ENCODE measurements around the gene IGFALS.

Gene IGFALS

DNA sequence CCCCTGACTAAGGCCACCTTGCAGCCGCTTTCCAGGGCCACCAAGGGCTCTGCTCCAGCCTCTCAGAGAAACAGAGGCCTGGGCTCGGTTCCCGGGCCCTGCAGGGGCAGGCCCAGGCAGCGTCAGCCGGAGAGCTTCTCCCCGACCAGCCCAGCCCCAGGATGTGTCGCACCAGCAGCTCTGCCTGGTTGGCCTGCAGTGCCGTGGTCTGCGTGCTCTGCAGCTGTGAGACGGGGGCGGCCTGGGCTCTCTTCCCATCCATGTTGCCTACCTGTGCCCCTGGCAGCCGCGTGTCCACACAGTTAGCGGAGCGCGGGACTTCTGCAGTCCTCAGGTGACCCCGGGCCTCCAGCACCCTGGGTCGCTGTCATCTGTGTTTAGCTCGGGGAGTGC lies 4.8 kb downstream of the IGFALS start:
- H3K4me3 ChIP-seq (replicated peaks in 1 of 2; ENCODE audit: low read depth in 2 of 2, low read length in 2 of 2), result no peak overlapping the region
- DNase-seq (ENCODE audit: low read depth in 2 of 2), result no peak
- TF ChIP-seq, protein P1, sequence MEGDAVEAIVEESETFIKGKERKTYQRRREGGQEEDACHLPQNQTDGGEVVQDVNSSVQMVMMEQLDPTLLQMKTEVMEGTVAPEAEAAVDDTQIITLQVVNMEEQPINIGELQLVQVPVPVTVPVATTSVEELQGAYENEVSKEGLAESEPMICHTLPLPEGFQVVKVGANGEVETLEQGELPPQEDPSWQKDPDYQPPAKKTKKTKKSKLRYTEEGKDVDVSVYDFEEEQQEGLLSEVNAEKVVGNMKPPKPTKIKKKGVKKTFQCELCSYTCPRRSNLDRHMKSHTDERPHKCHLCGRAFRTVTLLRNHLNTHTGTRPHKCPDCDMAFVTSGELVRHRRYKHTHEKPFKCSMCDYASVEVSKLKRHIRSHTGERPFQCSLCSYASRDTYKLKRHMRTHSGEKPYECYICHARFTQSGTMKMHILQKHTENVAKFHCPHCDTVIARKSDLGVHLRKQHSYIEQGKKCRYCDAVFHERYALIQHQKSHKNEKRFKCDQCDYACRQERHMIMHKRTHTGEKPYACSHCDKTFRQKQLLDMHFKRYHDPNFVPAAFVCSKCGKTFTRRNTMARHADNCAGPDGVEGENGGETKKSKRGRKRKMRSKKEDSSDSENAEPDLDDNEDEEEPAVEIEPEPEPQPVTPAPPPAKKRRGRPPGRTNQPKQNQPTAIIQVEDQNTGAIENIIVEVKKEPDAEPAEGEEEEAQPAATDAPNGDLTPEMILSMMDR (IDR thresholded peaks at IDR 0.05; ENCODE audit: low read depth, low read length), result no peak

DNA sequence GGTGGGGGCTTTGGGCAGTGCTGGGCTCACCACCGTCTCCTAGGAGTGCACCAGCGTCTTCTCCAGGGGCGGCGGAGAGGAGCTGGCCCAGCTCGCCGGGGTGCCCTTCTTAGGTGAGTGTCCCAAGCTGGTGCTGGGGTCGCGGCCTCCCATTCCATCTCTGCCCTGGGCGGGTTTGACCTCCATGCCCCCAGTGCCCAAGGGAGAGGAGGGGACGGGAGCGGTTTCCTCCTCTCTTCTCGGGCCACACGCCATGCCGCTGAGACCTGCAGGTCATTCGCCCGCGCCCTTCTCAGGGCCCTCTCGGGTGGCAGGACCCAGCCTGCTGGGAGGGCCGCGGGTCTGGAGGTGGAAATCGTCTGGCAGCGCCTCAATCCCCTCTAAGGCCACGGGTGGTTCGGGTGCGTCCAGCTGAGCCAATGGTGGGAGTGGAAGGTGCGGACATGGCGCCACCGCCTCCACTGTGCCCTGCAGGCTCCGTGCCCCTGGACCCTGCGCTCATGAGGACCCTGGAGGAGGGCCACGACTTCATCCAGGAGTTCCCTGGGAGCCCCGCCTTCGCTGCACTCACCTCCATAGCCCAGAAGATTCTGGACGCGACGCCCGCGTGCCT lies 5.3 kb downstream of the IGFALS start:
- TF ChIP-seq, protein P1 (IDR thresholded peaks at IDR 0.05; ENCODE audit: low read depth, low read length), result no peak
- H3K4me3 ChIP-seq (replicated peaks in 1 of 2; ENCODE audit: low read depth in 2 of 2, low read length in 2 of 2), result no peak overlapping the region
- no peak for DNase-seq (ENCODE audit: low read depth in 2 of 2)

DNA sequence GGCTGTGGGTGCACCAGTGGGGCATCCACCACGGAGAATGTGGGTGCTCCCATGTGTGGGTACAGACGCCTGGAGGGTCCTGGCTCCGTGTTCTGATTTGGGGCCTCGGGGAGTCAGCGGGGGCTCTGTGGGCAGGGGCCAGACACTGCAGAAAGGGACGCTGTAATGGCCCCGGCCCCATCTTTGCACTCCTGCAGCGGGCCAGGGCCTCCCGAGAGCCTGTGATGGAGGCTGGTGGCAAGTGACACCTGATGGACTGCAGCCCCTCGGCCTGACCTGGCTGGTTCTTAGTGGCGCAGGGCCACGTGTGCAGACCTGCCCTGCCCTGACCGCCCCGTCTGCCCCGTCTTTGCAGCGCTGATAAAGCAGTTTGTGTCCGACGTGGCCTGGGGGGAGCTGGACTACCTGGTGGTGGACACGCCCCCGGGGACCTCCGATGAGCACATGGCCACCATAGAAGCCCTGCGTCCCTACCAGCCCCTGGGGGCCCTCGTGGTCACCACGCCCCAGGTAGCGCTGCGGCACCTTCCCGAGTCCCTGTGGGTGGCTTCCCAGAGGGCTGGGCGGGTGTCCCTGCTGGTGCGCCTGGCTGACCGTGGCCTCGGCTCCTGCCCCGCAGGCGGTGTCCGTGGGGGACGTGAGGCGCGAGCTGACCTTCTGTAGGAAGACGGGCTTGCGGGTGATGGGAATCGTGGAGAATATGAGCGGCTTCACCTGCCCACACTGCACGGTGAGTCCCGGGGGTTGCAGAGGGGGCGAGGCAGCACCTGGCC lies 6.0 kb downstream of the IGFALS start:
- TF ChIP-seq, protein P1 (IDR thresholded peaks at IDR 0.05; ENCODE audit: low read depth, low read length), result no peak
- DNase-seq (ENCODE audit: low read depth in 2 of 2), result no peak
- no peak overlapping the region for H3K4me3 ChIP-seq (replicated peaks in 1 of 2; ENCODE audit: low read depth in 2 of 2, low read length in 2 of 2)

DNA sequence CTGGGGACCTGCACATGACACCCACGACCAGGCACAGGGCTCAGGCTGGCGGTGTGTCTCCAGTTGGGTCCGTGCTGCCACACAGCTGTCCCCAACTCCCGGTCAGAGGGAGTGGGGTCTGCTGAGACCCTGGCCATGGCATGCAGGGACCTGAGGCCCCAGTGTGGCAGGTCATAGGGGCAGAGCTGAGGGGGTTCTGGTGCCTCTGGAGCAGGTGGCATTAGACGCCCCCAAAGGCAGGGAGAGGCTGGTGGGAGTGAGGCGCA lies 6.5 kb downstream of the IGFALS start:
- DNase-seq (ENCODE audit: low read depth in 2 of 2), result no peak
- no peak overlapping the region for H3K4me3 ChIP-seq (replicated peaks in 1 of 2; ENCODE audit: low read depth in 2 of 2, low read length in 2 of 2)
- TF ChIP-seq, protein P1 (IDR thresholded peaks at IDR 0.05; ENCODE audit: low read depth, low read length), result no peak

DNA sequence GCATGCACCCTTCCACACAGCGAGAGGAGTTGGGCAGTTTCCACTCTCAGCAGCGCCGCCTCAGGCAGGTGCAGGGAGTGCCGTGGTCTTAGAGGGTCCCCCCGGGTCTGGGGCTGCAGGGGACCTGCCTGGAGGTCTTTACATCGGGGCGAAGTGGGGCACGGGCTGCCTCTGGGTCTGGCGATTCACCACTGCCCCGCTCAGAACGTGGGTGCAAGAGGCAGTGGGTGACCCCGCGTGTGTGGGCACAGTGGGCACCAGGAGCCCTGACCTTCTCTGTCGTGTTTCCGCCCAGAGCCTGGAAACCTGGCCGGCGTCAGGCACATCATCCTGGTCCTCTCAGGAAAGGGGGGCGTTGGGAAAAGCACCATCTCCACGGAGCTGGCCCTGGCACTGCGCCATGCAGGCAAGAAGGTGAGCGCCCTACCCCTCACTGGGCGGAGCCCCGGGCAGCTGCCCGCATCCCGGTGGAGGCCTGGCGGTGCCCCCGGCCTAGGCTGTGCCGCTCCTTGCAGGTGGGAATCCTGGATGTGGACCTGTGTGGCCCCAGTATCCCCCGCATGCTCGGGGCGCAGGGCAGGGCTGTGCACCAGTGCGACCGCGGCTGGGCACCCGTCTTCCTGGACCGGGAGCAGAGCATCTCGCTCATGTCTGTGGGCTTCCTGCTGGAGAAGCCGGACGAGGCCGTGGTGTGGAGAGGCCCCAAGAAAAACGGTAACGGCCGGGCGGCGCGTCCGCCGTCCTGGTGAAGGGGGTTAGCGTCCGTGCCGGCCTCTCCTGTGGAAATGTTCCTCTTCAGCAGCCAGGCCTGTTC lies 7.1 kb downstream of the IGFALS start:
- DNase-seq (ENCODE audit: low read depth in 2 of 2), result no peak
- no peak overlapping the region for H3K4me3 ChIP-seq (replicated peaks in 1 of 2; ENCODE audit: low read depth in 2 of 2, low read length in 2 of 2)
- TF ChIP-seq, protein P1 (IDR thresholded peaks at IDR 0.05; ENCODE audit: low read depth, low read length), result no peak

DNA sequence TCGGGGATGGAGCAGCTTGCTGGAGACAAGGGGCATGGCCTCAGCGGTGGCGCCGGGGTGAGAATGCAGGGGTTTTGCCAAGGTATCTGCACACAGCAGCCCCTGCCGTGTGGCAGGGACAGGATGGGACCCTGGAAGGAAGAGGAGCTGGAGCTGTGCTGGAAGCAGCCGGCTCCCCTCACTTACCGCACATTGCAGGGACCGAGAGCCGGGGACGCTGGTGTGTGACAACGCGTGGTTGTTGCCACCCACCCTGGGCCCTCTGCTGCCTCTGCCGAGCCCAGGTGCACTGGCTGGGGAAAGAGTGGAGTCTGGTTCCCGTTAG lies 7.7 kb downstream of the IGFALS start:
- H3K4me3 ChIP-seq (replicated peaks in 1 of 2; ENCODE audit: low read depth in 2 of 2, low read length in 2 of 2), result no peak overlapping the region
- DNase-seq (ENCODE audit: low read depth in 2 of 2), result no peak
- TF ChIP-seq, protein P1 (IDR thresholded peaks at IDR 0.05; ENCODE audit: low read depth, low read length), result no peak

Measured in cardiac fibroblast (primary cell).